OCI-LY3 (cell line): ENCODE results near the gene FOXN4.

Experiments used
- EZH2phosphoT487 ChIP-seq: fragments of 200-600 bp; shearing (Covaris generic); IDR thresholded peaks from 2 replicates; pipeline ENCODE4 v1.6.1; 2018; ENCODE audit warnings: antibody characterized with exemption, mixed run types, low read depth
- TF ChIP-seq, protein P1 (sequence below): fragments of 200-600, 300-600 bp; sonication (generic); IDR thresholded peaks from 2 replicates; pipeline ENCODE4 v1.5.1; 2014; ENCODE audit warnings: antibody characterized with exemption, low read length, low read depth

DNA sequence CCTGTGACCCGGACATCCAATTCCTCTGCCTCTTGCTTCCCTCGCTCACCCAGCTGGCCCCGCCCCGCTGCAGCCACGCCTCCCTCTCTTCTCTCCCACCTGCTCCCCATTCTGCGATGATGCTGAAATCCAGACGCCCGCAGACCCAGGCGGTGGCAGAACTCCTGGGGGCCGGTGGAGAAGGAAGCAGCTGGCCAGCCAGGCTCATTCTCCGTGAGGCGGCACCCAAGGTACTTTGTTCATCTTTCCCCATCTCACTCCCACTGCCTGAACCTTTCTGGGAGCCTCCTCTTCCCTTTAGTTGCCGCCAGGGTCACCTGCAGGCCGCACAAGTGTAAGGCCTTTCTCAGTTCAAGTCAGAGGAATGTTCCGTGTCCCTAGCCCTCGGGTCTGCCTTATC lies 35.7 kb downstream of the FOXN4 start:
- TF ChIP-seq, protein P1, sequence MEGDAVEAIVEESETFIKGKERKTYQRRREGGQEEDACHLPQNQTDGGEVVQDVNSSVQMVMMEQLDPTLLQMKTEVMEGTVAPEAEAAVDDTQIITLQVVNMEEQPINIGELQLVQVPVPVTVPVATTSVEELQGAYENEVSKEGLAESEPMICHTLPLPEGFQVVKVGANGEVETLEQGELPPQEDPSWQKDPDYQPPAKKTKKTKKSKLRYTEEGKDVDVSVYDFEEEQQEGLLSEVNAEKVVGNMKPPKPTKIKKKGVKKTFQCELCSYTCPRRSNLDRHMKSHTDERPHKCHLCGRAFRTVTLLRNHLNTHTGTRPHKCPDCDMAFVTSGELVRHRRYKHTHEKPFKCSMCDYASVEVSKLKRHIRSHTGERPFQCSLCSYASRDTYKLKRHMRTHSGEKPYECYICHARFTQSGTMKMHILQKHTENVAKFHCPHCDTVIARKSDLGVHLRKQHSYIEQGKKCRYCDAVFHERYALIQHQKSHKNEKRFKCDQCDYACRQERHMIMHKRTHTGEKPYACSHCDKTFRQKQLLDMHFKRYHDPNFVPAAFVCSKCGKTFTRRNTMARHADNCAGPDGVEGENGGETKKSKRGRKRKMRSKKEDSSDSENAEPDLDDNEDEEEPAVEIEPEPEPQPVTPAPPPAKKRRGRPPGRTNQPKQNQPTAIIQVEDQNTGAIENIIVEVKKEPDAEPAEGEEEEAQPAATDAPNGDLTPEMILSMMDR = no peak
- TF ChIP-seq EZH2phosphoT487 = no peak
